NB4 (cell line): ENCODE measurements around the gene BAZ2B.
"Not testable (repeated sequence)": the region's sequence is repeated elsewhere in the genome, so short reads cannot be mapped to it uniquely, and the experiment has no call there.

ENCODE experiments used
- DNase-seq: peaks from one replicate; pipeline ENCODE4 v3.0.0; 2010; ENCODE audit warnings: low read depth
- H3K4me3 ChIP-seq: one replicate; pipeline ENCODE4 v1.5.1; 2011; ENCODE audit warnings: mild to moderate bottlenecking, low read depth, low read length, moderate library complexity
- CTCF ChIP-seq: IDR thresholded peaks from one replicate; pipeline ENCODE4 v1.5.1; 2012; ENCODE audit warnings: low read depth, low read length
- MYC ChIP-seq: IDR thresholded peaks from 2 replicates; pipeline ENCODE4 v1.6.1; 2011; ENCODE audit warnings: low read depth, low read length
- POLR2A ChIP-seq: IDR thresholded peaks from 2 replicates; pipeline ENCODE4 v1.6.1; 2011; ENCODE audit warnings: mild to moderate bottlenecking; ENCODE audit not compliant: insufficient read length; ENCODE audit errors: extremely low read depth
- TF ChIP-seq, protein P1 (sequence below): IDR thresholded peaks from 2 replicates; pipeline ENCODE4 v1.6.1; 2011; ENCODE audit warnings: low read depth, low read length

The BAZ2B gene

GRCh38 chr2:159637988-159638501 lies 21.7 kb upstream of the BAZ2B start:
- TF ChIP-seq CTCF (no peak), POLR2A (no peak)
- TF ChIP-seq, protein P1, sequence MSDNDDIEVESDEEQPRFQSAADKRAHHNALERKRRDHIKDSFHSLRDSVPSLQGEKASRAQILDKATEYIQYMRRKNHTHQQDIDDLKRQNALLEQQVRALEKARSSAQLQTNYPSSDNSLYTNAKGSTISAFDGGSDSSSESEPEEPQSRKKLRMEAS, result no peak
- no peak for DNase-seq
- H3K4me3 ChIP-seq, result no peak overlapping the region

- no peak overlapping the region for H3K4me3 ChIP-seq
- TF ChIP-seq MYC, result no peak
- no peak for TF ChIP-seq CTCF
- no peak for DNase-seq
Measured at GRCh38 chr2:159637240-159637639, 20.9 kb upstream of the BAZ2B start.

- DNase-seq, result no peak
- TF ChIP-seq MYC (no peak), POLR2A (no peak), CTCF (no peak)
- TF ChIP-seq, protein P1, result no peak
- H3K4me3 ChIP-seq, result no peak overlapping the region
Measured at GRCh38 chr2:159635006-159635789, 18.9 kb upstream of the BAZ2B start.

GRCh38 chr2:159633219-159633618 lies 16.9 kb upstream of the BAZ2B start:
- H3K4me3 ChIP-seq, result no peak overlapping the region
- no peak for DNase-seq
- TF ChIP-seq, protein P1, result no peak
- no peak for TF ChIP-seq MYC
- no peak for TF ChIP-seq POLR2A
- TF ChIP-seq CTCF, result no peak

GRCh38 chr2:159625628-159626027 lies 9.3 kb upstream of the BAZ2B start:
- not testable (repeated sequence) for DNase-seq, H3K4me3 ChIP-seq

GRCh38 chr2:159623436-159623835 lies 7.1 kb upstream of the BAZ2B start:
- DNase-seq, result no peak
- TF ChIP-seq POLR2A, result no peak
- no peak for TF ChIP-seq MYC
- H3K4me3 ChIP-seq, result no peak overlapping the region

DNA sequence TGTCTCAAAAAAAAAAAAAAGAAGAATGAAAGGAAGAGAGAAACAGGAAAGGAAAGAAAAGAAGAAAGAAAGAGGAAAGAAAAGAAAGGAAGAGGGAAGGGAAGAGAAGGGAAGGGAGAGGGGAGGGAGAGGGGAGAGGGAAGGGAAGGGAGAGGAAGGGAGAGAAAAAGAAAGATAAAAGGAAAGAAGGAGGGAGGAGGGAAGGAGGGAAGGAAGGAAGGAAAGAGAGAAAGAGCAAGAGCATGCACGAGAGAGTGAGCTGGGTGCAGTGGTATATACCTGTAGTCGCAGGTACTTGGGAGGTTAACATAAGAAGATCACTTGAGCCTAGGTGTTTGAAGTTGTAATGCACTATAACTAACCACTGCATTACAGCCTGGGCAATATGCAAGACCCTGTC lies 6.6 kb upstream of the BAZ2B start:
- TF ChIP-seq CTCF, result no peak
- no peak for DNase-seq
- H3K4me3 ChIP-seq, result no peak overlapping the region
